ENCODE results near the gene HIGD1A.
"Not testable (repeated sequence)": the region's sequence is repeated elsewhere in the genome, so short reads cannot be mapped to it uniquely, and the experiment has no call there.

GRCh38 chr3:42810706-42811105, 6.4 kb upstream of the HIGD1A start:
- not testable (repeated sequence) for TF ChIP-seq CTCF (conservative IDR thresholded peaks at IDR 0.05); ZFX (IDR thresholded peaks at IDR 0.05)

Measured in C4-2B (cell line).